K562 (cell line): ENCODE data around the gene CRTC3. TPM values are rescaled to one million over a fixed set of nuclear protein-coding genes. Genes with fewer than 3 reads are reported as not detected.

Source experiments
- ATAC-seq: fragments of 200-7000 bp; cut with Tn5 transposase; 3 replicates; pipeline ENCODE4 v1.9.1; 2020; ENCODE audit warnings: moderate library complexity
- BruUV-seq: library from RNA; stranded (reverse); fragments of 400-500 nt; replicated peaks from 2 replicates; lab custom pipeline; 2021; lab: Mats Ljungman, UMichigan
- CTCF ChIA-PET: fragments of 300-600 bp; formaldehyde crosslinking; extraction: SDS; loops from one replicate; lab custom pipeline; 2021; ENCODE audit warnings: low intra/inter-chr PET ratio; lab: Yijun Ruan, JAX
- POLR2A ChIA-PET: fragments of 300-600, 350-650 bp; sonication (Branson Sonifier 250); formaldehyde crosslinking; extraction: SDS; loops from one replicate; lab custom pipeline; 2021; ENCODE audit warnings: antibody characterized with exemption, inconsistent platforms; lab: Yijun Ruan, JAX
- DNase-seq, 4 experiments: peaks; one replicate each; pipeline versions ENCODE4 v3.0.0 to v3.0.0-alpha.2; 2011 to 2018; ENCODE audit warnings: low spot score in 3 of 4, mixed read lengths in 3 of 4; ENCODE audit errors: extremely low read depth in 1 of 4
- FAIRE-seq: peaks from 2 replicates; lab custom pipeline; 2011; peaks lifted over from hg19 to GRCh38; lab: Jason Lieb, UNC
- H2AFZ ChIP-seq: 2 replicates; pipeline ENCODE4 v1.6.0; 2011; ENCODE audit warnings: low read depth, low read length, control low read depth, inconsistent platforms
- H3K27ac ChIP-seq: fragments of 200-600 bp; 3 replicates; pipeline ENCODE4 v1.8.0; 2011; ENCODE audit warnings: low read depth, mild to moderate bottlenecking, control low read depth, inconsistent platforms, low read length, moderate library complexity, mixed read lengths; ENCODE audit errors: extremely low read depth
- H3K27me3 ChIP-seq, 2 experiments: fragments of 300-600 bp in 1 of 2; 2 replicates in 1 of 2; 3 replicates in 1 of 2; pipeline versions ENCODE4 v1.6.0 to v1.8.0; 2011; ENCODE audit warnings: inconsistent platforms in 2 of 2, low read length in 2 of 2, mild to moderate bottlenecking in 1 of 2, mixed read lengths in 1 of 2, moderate library complexity in 1 of 2; ENCODE audit not compliant: control insufficient read depth in 2 of 2, insufficient read depth in 2 of 2
- H3K36me3 ChIP-seq: fragments of 300-600 bp; 3 replicates; pipeline ENCODE4 v1.8.0; 2011; ENCODE audit warnings: mild to moderate bottlenecking, low read length, inconsistent platforms; ENCODE audit not compliant: control insufficient read depth, insufficient read depth
- H3K4me1 ChIP-seq, 2 experiments: fragments of 200-600 bp in 1 of 2; replicated peaks in 1 of 2; 2 replicates in 1 of 2; 3 replicates in 1 of 2; pipeline versions ENCODE4 v1.5.1 to v1.8.0; 2011; ENCODE audit warnings: inconsistent platforms in 2 of 2, low read length in 2 of 2, mild to moderate bottlenecking in 1 of 2, mixed read lengths in 1 of 2, moderate library complexity in 1 of 2; ENCODE audit not compliant: control insufficient read depth in 2 of 2, insufficient read depth in 2 of 2
- H3K4me2 ChIP-seq: 2 replicates; pipeline ENCODE4 v1.6.1; 2011; ENCODE audit warnings: low read length, control low read depth, inconsistent platforms, mixed read lengths; ENCODE audit not compliant: insufficient read depth
- H3K4me3 ChIP-seq: fragments of 200-600 bp; sonication (generic), shearing (Covaris generic); 2 replicates; pipeline ENCODE4 v1.5.1; 2016; ENCODE audit warnings: control low read depth, inconsistent platforms
- H3K79me2 ChIP-seq: fragments of 200-600 bp; 3 replicates; pipeline ENCODE4 v1.8.0; 2011; ENCODE audit warnings: low read length, inconsistent platforms; ENCODE audit not compliant: control insufficient read depth, insufficient read depth
- H3K9ac ChIP-seq, 2 experiments: 2 replicates each; pipeline versions ENCODE4 v1.6.0 to v1.6.1; 2011; ENCODE audit warnings: low read depth in 2 of 2, low read length in 2 of 2, control low read depth in 1 of 2, inconsistent platforms in 1 of 2, mild to moderate bottlenecking in 1 of 2, mixed read lengths in 1 of 2; ENCODE audit not compliant: insufficient read depth in 1 of 2
- H3K9me1 ChIP-seq: one replicate; pipeline ENCODE4 v1.6.0; 2011; ENCODE audit warnings: inconsistent platforms, mild to moderate bottlenecking, low read length, moderate library complexity; ENCODE audit not compliant: control insufficient read depth, insufficient read depth
- H3K9me3 ChIP-seq: replicated peaks from 2 replicates; pipeline ENCODE4 v1.5.1; 2011; ENCODE audit warnings: low read depth, low read length, inconsistent platforms; ENCODE audit not compliant: control insufficient read depth, insufficient read depth
- H4K20me1 ChIP-seq: replicated peaks from 2 replicates; pipeline ENCODE4 v1.6.1; 2011; ENCODE audit warnings: low read length, inconsistent platforms, mixed read lengths; ENCODE audit not compliant: control insufficient read depth, insufficient read depth
- C11orf30 ChIP-seq: fragments of 450-650 bp; IDR thresholded peaks from 2 replicates; pipeline ENCODE4 v1.6.1; 2016; ENCODE audit warnings: low read depth, mild to moderate bottlenecking
- CXXC5 ChIP-seq: fragments of 250-450 bp; sonication (Bioruptor Pico); IDR thresholded peaks from 2 replicates; pipeline ENCODE4 v1.8.0; 2022; ENCODE audit warnings: inconsistent platforms, mild to moderate bottlenecking, moderate library complexity
- DPF2 ChIP-seq: fragments of 450-650 bp; IDR thresholded peaks from 2 replicates; pipeline ENCODE4 v1.6.1; 2016
- GTF2A2 ChIP-seq: IDR thresholded peaks from 2 replicates; pipeline ENCODE4 v1.6.1; 2016; ENCODE audit warnings: mild to moderate bottlenecking, missing genetic modification characterization, missing compliant biosample characterization
- HDAC1 ChIP-seq, 2 experiments: fragments of 450-650 bp; IDR thresholded peaks; 2 replicates each; pipeline ENCODE4 v1.6.1; 2016 to 2017; ENCODE audit warnings: inconsistent platforms in 1 of 2, mild to moderate bottlenecking in 1 of 2, moderate library complexity in 1 of 2
- MAFG ChIP-seq: fragments of 450-650 bp; conservative IDR thresholded peaks from 2 replicates; pipeline ENCODE4 v1.6.1; 2016; ENCODE audit warnings: missing genetic modification characterization, missing compliant biosample characterization
- MAFK ChIP-seq: IDR thresholded peaks from 2 replicates; pipeline ENCODE4 v1.6.1; 2011; ENCODE audit warnings: low read length, improper control_type of control experiment
- MIER1 ChIP-seq: fragments of 450-650 bp; IDR thresholded peaks from 2 replicates; pipeline ENCODE4 v1.6.1; 2016; ENCODE audit warnings: antibody characterized with exemption, mild to moderate bottlenecking, low read depth
- NFE2 ChIP-seq: IDR thresholded peaks from 2 replicates; pipeline ENCODE4 v1.6.1; 2014; ENCODE audit warnings: antibody characterized with exemption, low read depth
- SMARCE1 ChIP-seq: fragments of 450-650 bp; IDR thresholded peaks from 2 replicates; pipeline ENCODE4 v1.7.1; 2016; ENCODE audit warnings: mild to moderate bottlenecking
- ZNF316 ChIP-seq: fragments of 450-650 bp; IDR thresholded peaks from 2 replicates; pipeline ENCODE4 v1.6.1; 2016
- WGBS: fragments of 100-300 bp; shearing (Covaris generic); methylation state at CpG from one replicate; pipeline ENCODE4 v1.1.6; 2016; ENCODE audit warnings: low coverage, mixed read lengths; ENCODE audit not compliant: insufficient coverage; ENCODE audit errors: missing lambda C conversion rate; 5-methylcytosine and 5-hydroxymethylcytosine counted together
- in situ Hi-C: fragments of 300-500 bp; cut with MboI; formaldehyde crosslinking; loops from 4 replicates; pipeline ENCODE4 v1.15.0; 2018; ENCODE audit warnings: inconsistent platforms, mixed read lengths
- intact Hi-C: fragments of 100-400 bp; cut with micrococcal nuclease; formaldehyde crosslinking; loops from 2 replicates; pipeline ENCODE4 v1.14.2; 2022
- polyA plus RNA-seq, 8 experiments: library from polyadenylated mRNA; depleted of rRNA in 4 of 8; stranded (reverse) in 5 of 8; unstranded in 3 of 8; fragments of >200 nt; fragmentation: Nextera tagmentation in 2 of 8; fragmentation: Illumina TruSeq in 1 of 8; extraction: Ambion mirVana in 2 of 8; extraction: Trizol in 1 of 8; gene quantifications; 2 replicates each; pipeline versions ENCODE4 v1.2.1 to v1.2.3, GENCODE V29; 2011 to 2014; ENCODE audit warnings: inconsistent platforms in 1 of 8, missing spikeins in 1 of 8
- total RNA-seq, 7 experiments: library from RNA; depleted of rRNA in 6 of 7; stranded (reverse); fragments of >200 nt in 6 of 7; fragmentation: Illumina TruSeq in 2 of 7; extraction: Trizol in 2 of 7; gene quantifications; 2 replicates each; pipeline versions ENCODE4 v1.2.1 to v1.2.3, GENCODE V29; 2011 to 2021; ENCODE audit warnings: low replicate concordance in 1 of 7
- TF ChIP-seq, protein P1 (sequence below): fragments of 450-650 bp; IDR thresholded peaks from 2 replicates; pipeline ENCODE4 v1.6.1; 2018; ENCODE audit not compliant: partially characterized antibody
- TF ChIP-seq, protein P2 (sequence below), 2 experiments: fragments of 450-650 bp; IDR thresholded peaks; 2 replicates each; pipeline ENCODE4 v1.6.1; 2016
- TF ChIP-seq, protein P3 (sequence below): fragments of 250-450 bp; sonication (Bioruptor Pico); IDR thresholded peaks from 2 replicates; pipeline ENCODE4 v1.8.0; 2021; ENCODE audit warnings: moderate library complexity, mild to moderate bottlenecking, inconsistent platforms

CRTC3 gene
- total and polyA plus RNA-seq, 9 of the 15 experiments (the other 6 are each of a cell fraction or from before 2014, with no cell fraction given) = 1.2 to 19.0 (median 11.6) TPM

DNA sequence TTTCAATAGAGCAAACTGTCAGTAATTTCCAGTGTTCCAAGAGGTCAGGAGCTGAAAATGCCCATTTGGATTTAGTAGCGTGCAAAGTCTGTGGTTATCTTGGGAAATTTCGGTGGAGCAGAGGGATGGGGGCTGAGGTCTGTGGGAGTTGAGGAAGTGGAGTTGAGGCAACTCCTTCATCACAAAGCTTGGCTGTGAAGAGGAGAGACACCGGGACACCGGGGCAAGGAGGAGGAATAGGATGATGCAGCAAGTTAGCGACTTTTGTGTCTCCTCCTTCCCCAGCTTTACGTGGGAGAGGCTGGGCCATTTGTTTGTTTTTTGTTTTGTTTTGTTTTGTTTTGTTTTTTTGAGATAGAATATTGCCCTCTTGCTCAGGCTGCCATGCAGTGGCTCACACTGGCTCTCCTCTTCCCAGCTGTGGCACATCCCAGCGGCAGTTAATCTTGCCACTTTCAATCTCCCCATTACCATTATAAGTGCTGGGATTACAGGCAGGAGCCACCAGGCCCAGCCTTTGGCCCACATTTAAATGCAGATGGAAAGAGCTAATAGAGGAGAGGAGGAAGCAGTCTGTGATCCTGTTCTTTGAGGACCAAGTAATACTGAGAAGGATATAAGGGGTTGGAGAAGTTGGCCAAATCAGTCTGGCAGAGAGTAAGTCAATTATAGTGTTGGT lies 47.1 kb downstream of the CRTC3 start:
- DNase-seq (peak in 2 of 4 experiments; percentile 44 to 57), FAIRE-seq (peak; percentile 71), ATAC-seq (peak; percentile 81)
- Histone ChIP-seq H3K27me3 (no peaks in the 10 kb centered on the region), H4K20me1 (no peaks in the 10 kb centered on the region), H3K79me2 (no peaks in the 10 kb centered on the region; the same call in 2 of the 3 replicates), H3K4me2 (peak overlapping the region; percentile 65), H2AFZ (no peak overlapping the region; the same call in 1 of the 2 replicates), H3K9me3 (no peaks in the 10 kb centered on the region), H3K4me1 (peaks cover 12 to 13% of the 10 kb centered on the region in 2 experiments; a peak in 4 of 5 replicates), H3K9me1 (no peaks in the 10 kb centered on the region), H3K4me3 (no peak overlapping the region), H3K36me3 (no peaks in the 10 kb centered on the region), H3K9ac (peak overlapping the region; percentile 21 to 68; a peak in 1 of 4 replicates), H3K27ac (peak overlapping the region; percentile 35; the same call in 2 of the 3 replicates)
- in situ Hi-C loops (no loop called here), intact Hi-C loops (no loop called here)
- 10% methylated on average over 7 of the region's 7 CpGs for WGBS
- CTCF ChIA-PET = no interaction called here
- no TSS peak for BruUV-seq
- POLR2A ChIA-PET = interaction anchor here (0.6 to 2.3 kb wide), 9 partner anchors 10 to 42 kb away, joined by 3 to 11 read pairs (median 3); no protein-coding TSS in a partner anchor
- TF ChIP-seq MIER1 (no peak), HDAC1 (IDR thresholded peaks at IDR 0.05) (0 out of 4 replicates have a peak, but pooled peaks of 1 of the 2 experiments have one; percentile 18), DPF2 (0 out of 2 replicates have a peak, but pooled peaks have one; percentile 20), ZNF316 (peak; percentile 79), SMARCE1 (0 out of 2 replicates have a peak, but pooled peaks have one; percentile 14), GTF2A2 (no peak), MAFK (peak; percentile 46; the same call in 1 of the 2 replicates), C11orf30 (peak; percentile 86), MAFG (tag) (peak; percentile 51; the same call in 1 of the 2 replicates), CXXC5 (peak; percentile 12; the same call in 1 of the 2 replicates), NFE2 (peak; percentile 85)
- TF ChIP-seq, protein P1, sequence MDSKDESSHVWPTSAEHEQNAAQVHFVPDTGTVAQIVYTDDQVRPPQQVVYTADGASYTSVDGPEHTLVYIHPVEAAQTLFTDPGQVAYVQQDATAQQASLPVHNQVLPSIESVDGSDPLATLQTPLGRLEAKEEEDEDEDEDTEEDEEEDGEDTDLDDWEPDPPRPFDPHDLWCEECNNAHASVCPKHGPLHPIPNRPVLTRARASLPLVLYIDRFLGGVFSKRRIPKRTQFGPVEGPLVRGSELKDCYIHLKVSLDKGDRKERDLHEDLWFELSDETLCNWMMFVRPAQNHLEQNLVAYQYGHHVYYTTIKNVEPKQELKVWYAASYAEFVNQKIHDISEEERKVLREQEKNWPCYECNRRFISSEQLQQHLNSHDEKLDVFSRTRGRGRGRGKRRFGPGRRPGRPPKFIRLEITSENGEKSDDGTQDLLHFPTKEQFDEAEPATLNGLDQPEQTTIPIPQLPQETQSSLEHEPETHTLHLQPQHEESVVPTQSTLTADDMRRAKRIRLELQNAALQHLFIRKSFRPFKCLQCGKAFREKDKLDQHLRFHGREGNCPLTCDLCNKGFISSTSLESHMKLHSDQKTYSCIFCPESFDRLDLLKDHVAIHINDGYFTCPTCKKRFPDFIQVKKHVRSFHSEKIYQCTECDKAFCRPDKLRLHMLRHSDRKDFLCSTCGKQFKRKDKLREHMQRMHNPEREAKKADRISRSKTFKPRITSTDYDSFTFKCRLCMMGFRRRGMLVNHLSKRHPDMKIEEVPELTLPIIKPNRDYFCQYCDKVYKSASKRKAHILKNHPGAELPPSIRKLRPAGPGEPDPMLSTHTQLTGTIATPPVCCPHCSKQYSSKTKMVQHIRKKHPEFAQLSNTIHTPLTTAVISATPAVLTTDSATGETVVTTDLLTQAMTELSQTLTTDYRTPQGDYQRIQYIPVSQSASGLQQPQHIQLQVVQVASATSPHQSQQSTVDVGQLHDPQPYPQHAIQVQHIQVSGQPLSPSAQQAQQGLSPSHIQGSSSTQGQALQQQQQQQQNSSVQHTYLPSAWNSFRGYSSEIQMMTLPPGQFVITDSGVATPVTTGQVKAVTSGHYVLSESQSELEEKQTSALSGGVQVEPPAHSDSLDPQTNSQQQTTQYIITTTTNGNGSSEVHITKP = peak; percentile 18
- TF ChIP-seq, protein P2, sequence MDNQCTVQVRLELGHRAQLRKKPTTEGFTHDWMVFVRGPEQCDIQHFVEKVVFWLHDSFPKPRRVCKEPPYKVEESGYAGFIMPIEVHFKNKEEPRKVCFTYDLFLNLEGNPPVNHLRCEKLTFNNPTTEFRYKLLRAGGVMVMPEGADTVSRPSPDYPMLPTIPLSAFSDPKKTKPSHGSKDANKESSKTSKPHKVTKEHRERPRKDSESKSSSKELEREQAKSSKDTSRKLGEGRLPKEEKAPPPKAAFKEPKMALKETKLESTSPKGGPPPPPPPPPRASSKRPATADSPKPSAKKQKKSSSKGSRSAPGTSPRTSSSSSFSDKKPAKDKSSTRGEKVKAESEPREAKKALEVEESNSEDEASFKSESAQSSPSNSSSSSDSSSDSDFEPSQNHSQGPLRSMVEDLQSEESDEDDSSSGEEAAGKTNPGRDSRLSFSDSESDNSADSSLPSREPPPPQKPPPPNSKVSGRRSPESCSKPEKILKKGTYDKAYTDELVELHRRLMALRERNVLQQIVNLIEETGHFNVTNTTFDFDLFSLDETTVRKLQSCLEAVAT (IDR thresholded peaks at IDR 0.05) = no peak
- TF ChIP-seq, protein P3, sequence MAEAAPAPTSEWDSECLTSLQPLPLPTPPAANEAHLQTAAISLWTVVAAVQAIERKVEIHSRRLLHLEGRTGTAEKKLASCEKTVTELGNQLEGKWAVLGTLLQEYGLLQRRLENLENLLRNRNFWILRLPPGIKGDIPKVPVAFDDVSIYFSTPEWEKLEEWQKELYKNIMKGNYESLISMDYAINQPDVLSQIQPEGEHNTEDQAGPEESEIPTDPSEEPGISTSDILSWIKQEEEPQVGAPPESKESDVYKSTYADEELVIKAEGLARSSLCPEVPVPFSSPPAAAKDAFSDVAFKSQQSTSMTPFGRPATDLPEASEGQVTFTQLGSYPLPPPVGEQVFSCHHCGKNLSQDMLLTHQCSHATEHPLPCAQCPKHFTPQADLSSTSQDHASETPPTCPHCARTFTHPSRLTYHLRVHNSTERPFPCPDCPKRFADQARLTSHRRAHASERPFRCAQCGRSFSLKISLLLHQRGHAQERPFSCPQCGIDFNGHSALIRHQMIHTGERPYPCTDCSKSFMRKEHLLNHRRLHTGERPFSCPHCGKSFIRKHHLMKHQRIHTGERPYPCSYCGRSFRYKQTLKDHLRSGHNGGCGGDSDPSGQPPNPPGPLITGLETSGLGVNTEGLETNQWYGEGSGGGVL (CRISPR knock-in tag) = no peak
